ENCODE measurements around the gene HYPK.
"Not testable (repeated sequence)": the region's sequence is repeated elsewhere in the genome, so short reads cannot be mapped to it uniquely, and the experiment has no call there.

The HYPK gene

GRCh38 chr15:43825305-43825704 lies 24.9 kb downstream of the HYPK start:
- not testable (repeated sequence) for H3K36me3 ChIP-seq (ENCODE audit: control insufficient read depth, insufficient read depth, low read length); H3K27ac ChIP-seq (ENCODE audit: low read length); DNase-seq (ENCODE audit: low read depth, low spot score); H3K4me1 ChIP-seq (ENCODE audit: control insufficient read depth, insufficient read depth, low read length); H3K9me3 ChIP-seq (ENCODE audit: control insufficient read depth, insufficient read depth, low read length); H3K4me3 ChIP-seq (ENCODE audit: low read length); H3K27me3 ChIP-seq (ENCODE audit: control insufficient read depth, insufficient read depth, low read length)
- no CpG with 5 or more reads among the region's 11 CpGs for WGBS (ENCODE audit: insufficient coverage, insufficient read length)

- H3K4me3 ChIP-seq (ENCODE audit: low read length): no peak overlapping the region
- no peak overlapping the region for H3K27ac ChIP-seq (ENCODE audit: low read length)
- H3K27me3 ChIP-seq (ENCODE audit: control insufficient read depth, insufficient read depth, low read length): no peaks in the 10 kb centered on the region
- no CpG with 5 or more reads among the region's 11 CpGs for WGBS (ENCODE audit: insufficient coverage, insufficient read length)
- no peaks in the 10 kb centered on the region for H3K9me3 ChIP-seq (ENCODE audit: control insufficient read depth, insufficient read depth, low read length)
- DNase-seq (ENCODE audit: low read depth, low spot score): no peak
- no peaks in the 10 kb centered on the region for H3K4me1 ChIP-seq (ENCODE audit: control insufficient read depth, insufficient read depth, low read length)
- 0 out of 2 replicates have a peak, but pooled peaks cover 2% of the 10 kb centered on the region for H3K36me3 ChIP-seq (ENCODE audit: control insufficient read depth, insufficient read depth, low read length)
Observed at GRCh38 chr15:43826029-43826507, 25.7 kb downstream of the HYPK start.

- peak; percentile 47 for DNase-seq (ENCODE audit: low read depth, low spot score)
- Histone ChIP-seq H3K9me3 (ENCODE audit: control insufficient read depth, insufficient read depth, low read length) (no peaks in the 10 kb centered on the region), H3K36me3 (ENCODE audit: control insufficient read depth, insufficient read depth, low read length) (0 out of 2 replicates have a peak, but pooled peaks cover 2% of the 10 kb centered on the region), H3K27ac (ENCODE audit: low read length) (no peak within 1 kb of the TSS), H3K4me3 (ENCODE audit: low read length) (peak within 1 kb of the TSS; percentile 47; the same call in 1 of the 2 replicates), H3K27me3 (ENCODE audit: control insufficient read depth, insufficient read depth, low read length) (no peaks in the 10 kb centered on the region), H3K4me1 (ENCODE audit: control insufficient read depth, insufficient read depth, low read length) (no peaks in the 10 kb centered on the region)
- no CpG with 5 or more reads among the region's 48 CpGs for WGBS (ENCODE audit: insufficient coverage, insufficient read length)
Observed at GRCh38 chr15:43826508-43827341, 26.3 kb downstream of the HYPK start, which contains the start of gene WDR76. TSS of gene WDR76 (plus strand) at chr15:43827002. CDS start at chr15:43827033, 31 bp downstream.

GRCh38 chr15:43828061-43828657 lies 27.8 kb downstream of the HYPK start:
- Histone ChIP-seq H3K4me3 (ENCODE audit: low read length) (no peak overlapping the region), H3K27ac (ENCODE audit: low read length) (no peak overlapping the region)
- no CpG with 5 or more reads among the region's 6 CpGs for WGBS (ENCODE audit: insufficient coverage, insufficient read length)

GRCh38 chr15:43829951-43830540 lies 29.6 kb downstream of the HYPK start:
- WGBS (ENCODE audit: insufficient coverage, insufficient read length): no CpG with 5 or more reads among the region's 9 CpGs
- H3K4me3 ChIP-seq (ENCODE audit: low read length); H3K27me3 ChIP-seq (ENCODE audit: control insufficient read depth, insufficient read depth, low read length); H3K27ac ChIP-seq (ENCODE audit: low read length); H3K9me3 ChIP-seq (ENCODE audit: control insufficient read depth, insufficient read depth, low read length); H3K4me1 ChIP-seq (ENCODE audit: control insufficient read depth, insufficient read depth, low read length); H3K36me3 ChIP-seq (ENCODE audit: control insufficient read depth, insufficient read depth, low read length); DNase-seq (ENCODE audit: low read depth, low spot score): not testable (repeated sequence)

More at GRCh38 chr15:43828061-43828657, 27.8 kb downstream of the HYPK start:
- Histone ChIP-seq H3K9me3 (ENCODE audit: control insufficient read depth, insufficient read depth, low read length) (no peaks in the 10 kb centered on the region), H3K4me1 (ENCODE audit: control insufficient read depth, insufficient read depth, low read length) (no peaks in the 10 kb centered on the region), H3K27me3 (ENCODE audit: control insufficient read depth, insufficient read depth, low read length) (no peaks in the 10 kb centered on the region), H3K36me3 (ENCODE audit: control insufficient read depth, insufficient read depth, low read length) (0 out of 2 replicates have a peak, but pooled peaks cover 2% of the 10 kb centered on the region)
- no peak for DNase-seq (ENCODE audit: low read depth, low spot score)

- not testable (repeated sequence) for H3K9me3 ChIP-seq (ENCODE audit: control insufficient read depth, insufficient read depth, low read length); H3K27me3 ChIP-seq (ENCODE audit: control insufficient read depth, insufficient read depth, low read length); H3K4me1 ChIP-seq (ENCODE audit: control insufficient read depth, insufficient read depth, low read length); H3K27ac ChIP-seq (ENCODE audit: low read length); H3K36me3 ChIP-seq (ENCODE audit: control insufficient read depth, insufficient read depth, low read length); H3K4me3 ChIP-seq (ENCODE audit: low read length); DNase-seq (ENCODE audit: low read depth, low spot score)
- WGBS (ENCODE audit: insufficient coverage, insufficient read length): no CpG with 5 or more reads among the region's 9 CpGs
Observed at GRCh38 chr15:43830691-43831275, 30.4 kb downstream of the HYPK start.

- not testable (repeated sequence) for DNase-seq (ENCODE audit: low read depth, low spot score); H3K4me3 ChIP-seq (ENCODE audit: low read length); H3K4me1 ChIP-seq (ENCODE audit: control insufficient read depth, insufficient read depth, low read length); H3K9me3 ChIP-seq (ENCODE audit: control insufficient read depth, insufficient read depth, low read length); H3K36me3 ChIP-seq (ENCODE audit: control insufficient read depth, insufficient read depth, low read length); H3K27ac ChIP-seq (ENCODE audit: low read length); H3K27me3 ChIP-seq (ENCODE audit: control insufficient read depth, insufficient read depth, low read length)
- WGBS (ENCODE audit: insufficient coverage, insufficient read length): no CpG with 5 or more reads among the region's 14 CpGs
Observed at GRCh38 chr15:43831519-43832052, 31.2 kb downstream of the HYPK start.

- H3K36me3 ChIP-seq (ENCODE audit: control insufficient read depth, insufficient read depth, low read length); H3K4me3 ChIP-seq (ENCODE audit: low read length); H3K27ac ChIP-seq (ENCODE audit: low read length); H3K9me3 ChIP-seq (ENCODE audit: control insufficient read depth, insufficient read depth, low read length); DNase-seq (ENCODE audit: low read depth, low spot score); H3K27me3 ChIP-seq (ENCODE audit: control insufficient read depth, insufficient read depth, low read length); H3K4me1 ChIP-seq (ENCODE audit: control insufficient read depth, insufficient read depth, low read length): not testable (repeated sequence)
- no CpG with 5 or more reads among the region's 6 CpGs for WGBS (ENCODE audit: insufficient coverage, insufficient read length)
Observed at GRCh38 chr15:43832485-43832884, 32.1 kb downstream of the HYPK start.

GRCh38 chr15:43845421-43845820 lies 45.0 kb downstream of the HYPK start:
- H3K27me3 ChIP-seq (ENCODE audit: control insufficient read depth, insufficient read depth, low read length): no peaks in the 10 kb centered on the region
- no peak overlapping the region for H3K4me3 ChIP-seq (ENCODE audit: low read length)
- no peak for DNase-seq (ENCODE audit: low read depth, low spot score)
- H3K9me3 ChIP-seq (ENCODE audit: control insufficient read depth, insufficient read depth, low read length): no peaks in the 10 kb centered on the region
- H3K36me3 ChIP-seq (ENCODE audit: control insufficient read depth, insufficient read depth, low read length): no peaks in the 10 kb centered on the region; the same call in 1 of the 2 replicates
- no peaks in the 10 kb centered on the region; the same call in 1 of the 2 replicates for H3K4me1 ChIP-seq (ENCODE audit: control insufficient read depth, insufficient read depth, low read length)
- H3K27ac ChIP-seq (ENCODE audit: low read length): no peak overlapping the region

- WGBS (ENCODE audit: insufficient coverage, insufficient read length): no CpG with 5 or more reads among the region's 3 CpGs
- Histone ChIP-seq H3K36me3 (ENCODE audit: control insufficient read depth, insufficient read depth, low read length) (peaks cover 2% of the 10 kb centered on the region; the same call in 1 of the 2 replicates), H3K4me3 (ENCODE audit: low read length) (no peak overlapping the region), H3K4me1 (ENCODE audit: control insufficient read depth, insufficient read depth, low read length) (no peaks in the 10 kb centered on the region; the same call in 1 of the 2 replicates), H3K9me3 (ENCODE audit: control insufficient read depth, insufficient read depth, low read length) (no peaks in the 10 kb centered on the region), H3K27ac (ENCODE audit: low read length) (no peak overlapping the region), H3K27me3 (ENCODE audit: control insufficient read depth, insufficient read depth, low read length) (no peaks in the 10 kb centered on the region)
- DNase-seq (ENCODE audit: low read depth, low spot score): no peak
Observed at GRCh38 chr15:43851251-43851650, 50.9 kb downstream of the HYPK start.

Data from iPS DF 6.9 (cell line).